ENCODE results near the gene NAALADL2.

- TF ChIP-seq CTCF (IDR thresholded peaks at IDR 0.05) (no peak), POLR2AphosphoS5 (IDR thresholded peaks at IDR 0.05) (no peak), EP300 (IDR thresholded peaks at IDR 0.05) (peak in 1 of 4 donors; percentile 55)
These were observed 328.5 kb downstream of the NAALADL2 start for GRCh38 chr3:175187586-175187985.

Data from upper lobe of left lung (tissue), 4 donors.